IMR-90 (cell line): ENCODE data around the gene STK32A. TPM values are rescaled to one million over a fixed set of nuclear protein-coding genes. Genes with fewer than 3 reads are reported as not detected.

Experiments used
- ATAC-seq: fragments of 200-7000 bp; cut with Tn5 transposase; 2 replicates; pipeline ENCODE4 v1.9.1; 2020; ENCODE audit warnings: low read depth, mild to moderate bottlenecking, moderate library complexity
- BruUV-seq: library from RNA; stranded (reverse); fragments of 400-500 nt; replicated peaks from 2 replicates; lab custom pipeline; 2021; lab: Mats Ljungman, UMichigan
- CTCF ChIA-PET: fragments of 300-600 bp; formaldehyde crosslinking; extraction: SDS; loops from one replicate; lab custom pipeline; 2021; ENCODE audit warnings: antibody characterized with exemption; lab: Yijun Ruan, JAX
- POLR2A ChIA-PET: fragments of 300-600 bp; sonication (Branson Sonifier 250); formaldehyde crosslinking; loops from one replicate; lab custom pipeline; 2022; ENCODE audit warnings: antibody characterized with exemption; ENCODE audit not compliant: unreplicated experiment; lab: Charles Lee
- DNase-seq: peaks from one replicate; pipeline ENCODE4 v3.0.0; 2013
- H2AFZ ChIP-seq: replicated peaks from 2 replicates; pipeline ENCODE3; 2013; ENCODE audit warnings: low read length, mild to moderate bottlenecking; ENCODE audit not compliant: poor library complexity
- H2AK5ac ChIP-seq: 2 replicates; pipeline ENCODE4 v1.6.1; 2013; ENCODE audit warnings: low read depth, low read length, inconsistent platforms
- H2AK9ac ChIP-seq: replicated peaks from 2 replicates; pipeline ENCODE3; 2013; ENCODE audit warnings: mild to moderate bottlenecking, low read depth, low read length, moderate library complexity; ENCODE audit not compliant: poor library complexity
- H2BK120ac ChIP-seq: 2 replicates; pipeline ENCODE4 v1.6.1; 2013; ENCODE audit warnings: low read depth, low read length, inconsistent platforms
- H2BK15ac ChIP-seq: 3 replicates; pipeline ENCODE4 v1.6.1; 2013; ENCODE audit warnings: low read depth, low read length, inconsistent platforms
- H2BK20ac ChIP-seq: 2 replicates; pipeline ENCODE4 v1.6.1; 2013; ENCODE audit warnings: low read depth, mild to moderate bottlenecking, inconsistent platforms, low read length, moderate library complexity
- H2BK5ac ChIP-seq: 2 replicates; pipeline ENCODE4 v1.6.1; 2013; ENCODE audit warnings: mild to moderate bottlenecking, low read depth, low read length, inconsistent platforms; ENCODE audit not compliant: poor library complexity, severe bottlenecking
- H3K14ac ChIP-seq: replicated peaks from 2 replicates; pipeline ENCODE4 v1.6.1; 2013; ENCODE audit warnings: low read depth, low read length, inconsistent platforms
- H3K18ac ChIP-seq: 2 replicates; pipeline ENCODE4 v1.6.1; 2013; ENCODE audit warnings: low read depth, low read length, control low read depth
- H3K23ac ChIP-seq: 2 replicates; pipeline ENCODE4 v1.6.1; 2013; ENCODE audit warnings: low read depth, low read length, inconsistent platforms
- H3K27ac ChIP-seq: 2 replicates; pipeline ENCODE4 v1.5.1; 2013; ENCODE audit warnings: mild to moderate bottlenecking, control low read depth, low read length; ENCODE audit not compliant: insufficient read depth
- H3K27me3 ChIP-seq: 2 replicates; pipeline ENCODE4 v1.6.1; 2013; ENCODE audit warnings: low read length; ENCODE audit not compliant: control insufficient read depth, insufficient read depth
- H3K36me3 ChIP-seq: 2 replicates; pipeline ENCODE4 v1.6.1; 2013; ENCODE audit warnings: low read length, mixed read lengths; ENCODE audit not compliant: control insufficient read depth, insufficient read depth
- H3K4ac ChIP-seq: 2 replicates; pipeline ENCODE4 v1.6.1; 2013; ENCODE audit warnings: low read depth, low read length, inconsistent platforms
- H3K4me1 ChIP-seq: 2 replicates; pipeline ENCODE4 v1.6.1; 2013; ENCODE audit warnings: low read length, mixed read lengths; ENCODE audit not compliant: control insufficient read depth, insufficient read depth
- H3K4me2 ChIP-seq: 2 replicates; pipeline ENCODE4 v1.6.1; 2013; ENCODE audit warnings: low read depth, mild to moderate bottlenecking, control low read depth, low read length, moderate library complexity
- H3K4me3 ChIP-seq: 2 replicates; pipeline ENCODE4 v1.5.1; 2013; ENCODE audit warnings: low read depth, mild to moderate bottlenecking, control low read depth, low read length, moderate library complexity; ENCODE audit not compliant: insufficient read depth
- H3K56ac ChIP-seq: 2 replicates; pipeline ENCODE4 v1.6.1; 2013; ENCODE audit warnings: low read length, inconsistent platforms; ENCODE audit not compliant: insufficient read depth; ENCODE audit errors: extremely low read depth
- H3K79me1 ChIP-seq, 2 experiments: 2 replicates each; pipeline ENCODE4 v1.6.1; 2013; ENCODE audit warnings: low read length in 2 of 2, inconsistent platforms in 1 of 2, low read depth in 1 of 2
- H3K9ac ChIP-seq: 2 replicates; pipeline ENCODE4 v1.6.1; 2013; ENCODE audit warnings: low read depth, low read length, control low read depth
- H3K9me1 ChIP-seq: 2 replicates; pipeline ENCODE4 v1.6.1; 2013; ENCODE audit warnings: low read length, inconsistent platforms; ENCODE audit not compliant: insufficient read depth
- H3K9me3 ChIP-seq: 2 replicates; pipeline ENCODE4 v1.6.1; 2013; ENCODE audit warnings: low read length; ENCODE audit not compliant: control insufficient read depth, insufficient read depth
- H4K20me1 ChIP-seq: 2 replicates; pipeline ENCODE4 v1.6.1; 2013; ENCODE audit warnings: low read length, inconsistent platforms; ENCODE audit not compliant: insufficient read depth
- H4K5ac ChIP-seq: 2 replicates; pipeline ENCODE4 v1.6.1; 2013; ENCODE audit warnings: mild to moderate bottlenecking, low read depth, low read length, control low read depth
- H4K8ac ChIP-seq, 2 experiments: 2 replicates each; pipeline ENCODE4 v1.6.1; 2013; ENCODE audit warnings: low read depth in 2 of 2, low read length in 2 of 2, control low read depth in 1 of 2, inconsistent platforms in 1 of 2
- H4K91ac ChIP-seq: 2 replicates; pipeline ENCODE4 v1.6.1; 2013; ENCODE audit warnings: low read depth, low read length, inconsistent platforms; ENCODE audit not compliant: insufficient read depth
- BHLHE40 ChIP-seq: fragments of 150-350 bp; IDR thresholded peaks from 2 replicates; pipeline ENCODE4 v1.6.1; 2016; ENCODE audit warnings: mild to moderate bottlenecking, low read depth, low read length
- CEBPB ChIP-seq: IDR thresholded peaks from 2 replicates; pipeline ENCODE4 v1.6.1; 2012; ENCODE audit warnings: low read depth, low read length, improper control_type of control experiment
- CHD1 ChIP-seq: IDR thresholded peaks from 2 replicates; pipeline ENCODE4 v1.6.1; 2012; ENCODE audit warnings: low read depth, low read length, improper control_type of control experiment
- FOS ChIP-seq: fragments of 150-350 bp; IDR thresholded peaks from 2 replicates; pipeline ENCODE4 v1.6.1; 2016; ENCODE audit warnings: low read depth, low read length
- MAFK ChIP-seq: IDR thresholded peaks from 2 replicates; pipeline ENCODE4 v1.6.1; 2012; ENCODE audit warnings: low read depth, low read length, improper control_type of control experiment
- MAZ ChIP-seq: IDR thresholded peaks from 2 replicates; pipeline ENCODE4 v1.6.1; 2012; ENCODE audit warnings: low read depth, mild to moderate bottlenecking, low read length, improper control_type of control experiment, moderate library complexity, borderline replicate concordance
- MXI1 ChIP-seq: IDR thresholded peaks from 2 replicates; pipeline ENCODE4 v1.6.1; 2012; ENCODE audit warnings: low read depth, mild to moderate bottlenecking, low read length, moderate library complexity, borderline replicate concordance
- POLR2A ChIP-seq: IDR thresholded peaks from 2 replicates; pipeline ENCODE4 v1.6.1; 2012; ENCODE audit warnings: mild to moderate bottlenecking, low read depth, low read length
- RAD21 ChIP-seq: IDR thresholded peaks from 2 replicates; pipeline ENCODE4 v1.6.1; 2012; ENCODE audit warnings: low read length, improper control_type of control experiment
- RCOR1 ChIP-seq: IDR thresholded peaks from 2 replicates; pipeline ENCODE4 v1.6.1; 2012; ENCODE audit warnings: mild to moderate bottlenecking, low read length, improper control_type of control experiment; ENCODE audit not compliant: insufficient replicate concordance
- SMC3 ChIP-seq: fragments of 150-350 bp; IDR thresholded peaks from 2 replicates; pipeline ENCODE4 v1.6.1; 2016; ENCODE audit warnings: low read depth, mild to moderate bottlenecking, antibody characterized with exemption, low read length, moderate library complexity
- WGBS, 2 experiments: methylation state at CpG; one replicate each; pipeline versions ENCODE4 v1.1.5 to v1.1.7; 2013; ENCODE audit warnings: missing lambda C conversion rate in 2 of 2; ENCODE audit not compliant: insufficient read length in 1 of 2; ENCODE audit errors: extremely low coverage in 2 of 2; 5-methylcytosine and 5-hydroxymethylcytosine counted together
- dilution Hi-C: fragments of 300-500 bp; cut with HindIII; formaldehyde crosslinking; loops from one replicate; pipeline ENCODE4 v1.14.3; 2018; ENCODE audit warnings: low sequenced_read_pairs; ENCODE audit not compliant: unreplicated experiment
- in situ Hi-C: fragments of 300-500 bp; cut with MboI; formaldehyde crosslinking; loops from 3 replicates; pipeline ENCODE4 v1.14.3; 2019; ENCODE audit warnings: low sequenced_read_pairs, inconsistent platforms, mixed read lengths
- intact Hi-C: fragments of 100-400 bp; cut with micrococcal nuclease; formaldehyde crosslinking; loops from 2 replicates; pipeline ENCODE4 v1.10.0; 2022
- polyA plus RNA-seq, 3 experiments: library from polyadenylated mRNA; depleted of rRNA; stranded (reverse); fragments of >200 nt; gene quantifications; 2 replicates each; pipeline ENCODE4 v1.2.3, GENCODE V29; 2012; ENCODE audit warnings: low replicate concordance in 1 of 3
- total RNA-seq: library from RNA; depleted of rRNA; stranded (reverse); fragments of >200 nt; gene quantifications from 2 replicates; pipeline ENCODE4 v1.2.3, GENCODE V29; 2012
- TF ChIP-seq, protein P1 (sequence below): conservative IDR thresholded peaks from 2 replicates; pipeline ENCODE4 v1.5.1; 2012; ENCODE audit warnings: mild to moderate bottlenecking, low read depth, low read length, improper control_type of control experiment
- TF ChIP-seq, protein P2 (sequence below): fragments of 150-350 bp; IDR thresholded peaks from 2 replicates; pipeline ENCODE4 v1.6.1; 2017; ENCODE audit warnings: mild to moderate bottlenecking, antibody characterized with exemption, low read length, low read depth
- TF ChIP-seq, protein P3 (sequence below): fragments of 150-350 bp; IDR thresholded peaks from 2 replicates; pipeline ENCODE4 v1.6.1; 2016; ENCODE audit warnings: low read depth, mild to moderate bottlenecking, low read length, moderate library complexity, borderline replicate concordance

Gene STK32A
- total and polyA plus RNA-seq, 2 of the 4 experiments (the other 2 are of a cell fraction), result 0.12 to 0.18 TPM

DNA sequence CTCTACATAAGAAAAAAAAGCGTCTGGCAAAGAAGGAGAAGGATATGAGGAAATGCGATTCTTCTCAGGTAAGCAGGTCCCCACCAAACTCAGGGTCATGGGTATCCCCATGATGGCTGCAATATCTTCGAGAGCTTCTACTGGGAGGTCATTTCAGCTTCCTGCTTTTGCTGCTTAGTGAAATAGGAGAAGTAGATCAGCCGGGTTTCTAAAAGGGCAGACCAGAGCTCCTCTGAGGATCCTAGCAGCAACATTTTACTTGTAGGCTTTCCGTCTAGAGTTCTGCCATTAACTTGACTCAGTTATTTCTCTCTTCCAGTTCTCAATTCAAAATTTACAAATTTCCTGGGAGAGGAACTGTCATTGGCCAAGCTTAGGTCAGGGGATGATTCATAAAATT lies 140.3 kb downstream of the STK32A start:
- Histone ChIP-seq H4K8ac (no peak overlapping the region), H3K9me1 (no peaks in the 10 kb centered on the region), H3K36me3 (no peaks in the 10 kb centered on the region), H4K5ac (no peak overlapping the region), H3K18ac (no peak overlapping the region), H3K14ac (no peak overlapping the region), H2BK15ac (no peak overlapping the region), H4K91ac (no peak overlapping the region), H2BK120ac (no peak overlapping the region), H3K4me3 (no peak overlapping the region), H3K27ac (no peak overlapping the region), H2AK5ac (no peak overlapping the region), H3K9ac (no peak overlapping the region), H3K23ac (no peak overlapping the region), H2AK9ac (no peak overlapping the region), H2BK20ac (no peak overlapping the region), H3K56ac (no peak overlapping the region), H3K27me3 (peaks cover 3% of the 10 kb centered on the region; the same call in 1 of the 2 replicates), H3K79me1 (no peaks in the 10 kb centered on the region), H3K4me2 (no peak overlapping the region), H3K9me3 (peaks cover 2% of the 10 kb centered on the region; the same call in 1 of the 2 replicates), H2AFZ (no peak overlapping the region), H3K4me1 (peaks cover 2% of the 10 kb centered on the region; the same call in 1 of the 2 replicates), H3K4ac (no peak overlapping the region), H4K20me1 (no peaks in the 10 kb centered on the region), H2BK5ac (no peak overlapping the region)
- in situ Hi-C loops (no loop called here), dilution Hi-C loops (no loop called here), intact Hi-C loops (no loop called here)
- BruUV-seq, result no TSS peak
- ATAC-seq, result no peak
- no peak for DNase-seq
- POLR2A ChIA-PET, result no interaction called here
- TF ChIP-seq BHLHE40 (no peak), MAFK (no peak), FOS (no peak), RAD21 (no peak), SMC3 (no peak), RCOR1 (no peak), POLR2A (no peak), MAZ (no peak), CHD1 (no peak), CEBPB (no peak), MXI1 (no peak)
- TF ChIP-seq, protein P1, sequence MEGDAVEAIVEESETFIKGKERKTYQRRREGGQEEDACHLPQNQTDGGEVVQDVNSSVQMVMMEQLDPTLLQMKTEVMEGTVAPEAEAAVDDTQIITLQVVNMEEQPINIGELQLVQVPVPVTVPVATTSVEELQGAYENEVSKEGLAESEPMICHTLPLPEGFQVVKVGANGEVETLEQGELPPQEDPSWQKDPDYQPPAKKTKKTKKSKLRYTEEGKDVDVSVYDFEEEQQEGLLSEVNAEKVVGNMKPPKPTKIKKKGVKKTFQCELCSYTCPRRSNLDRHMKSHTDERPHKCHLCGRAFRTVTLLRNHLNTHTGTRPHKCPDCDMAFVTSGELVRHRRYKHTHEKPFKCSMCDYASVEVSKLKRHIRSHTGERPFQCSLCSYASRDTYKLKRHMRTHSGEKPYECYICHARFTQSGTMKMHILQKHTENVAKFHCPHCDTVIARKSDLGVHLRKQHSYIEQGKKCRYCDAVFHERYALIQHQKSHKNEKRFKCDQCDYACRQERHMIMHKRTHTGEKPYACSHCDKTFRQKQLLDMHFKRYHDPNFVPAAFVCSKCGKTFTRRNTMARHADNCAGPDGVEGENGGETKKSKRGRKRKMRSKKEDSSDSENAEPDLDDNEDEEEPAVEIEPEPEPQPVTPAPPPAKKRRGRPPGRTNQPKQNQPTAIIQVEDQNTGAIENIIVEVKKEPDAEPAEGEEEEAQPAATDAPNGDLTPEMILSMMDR, result no peak
- TF ChIP-seq, protein P2, sequence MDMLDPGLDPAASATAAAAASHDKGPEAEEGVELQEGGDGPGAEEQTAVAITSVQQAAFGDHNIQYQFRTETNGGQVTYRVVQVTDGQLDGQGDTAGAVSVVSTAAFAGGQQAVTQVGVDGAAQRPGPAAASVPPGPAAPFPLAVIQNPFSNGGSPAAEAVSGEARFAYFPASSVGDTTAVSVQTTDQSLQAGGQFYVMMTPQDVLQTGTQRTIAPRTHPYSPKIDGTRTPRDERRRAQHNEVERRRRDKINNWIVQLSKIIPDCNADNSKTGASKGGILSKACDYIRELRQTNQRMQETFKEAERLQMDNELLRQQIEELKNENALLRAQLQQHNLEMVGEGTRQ, result no peak
- TF ChIP-seq, protein P3, sequence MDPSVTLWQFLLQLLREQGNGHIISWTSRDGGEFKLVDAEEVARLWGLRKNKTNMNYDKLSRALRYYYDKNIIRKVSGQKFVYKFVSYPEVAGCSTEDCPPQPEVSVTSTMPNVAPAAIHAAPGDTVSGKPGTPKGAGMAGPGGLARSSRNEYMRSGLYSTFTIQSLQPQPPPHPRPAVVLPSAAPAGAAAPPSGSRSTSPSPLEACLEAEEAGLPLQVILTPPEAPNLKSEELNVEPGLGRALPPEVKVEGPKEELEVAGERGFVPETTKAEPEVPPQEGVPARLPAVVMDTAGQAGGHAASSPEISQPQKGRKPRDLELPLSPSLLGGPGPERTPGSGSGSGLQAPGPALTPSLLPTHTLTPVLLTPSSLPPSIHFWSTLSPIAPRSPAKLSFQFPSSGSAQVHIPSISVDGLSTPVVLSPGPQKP, result no peak
- CTCF ChIA-PET, result interaction anchor here (0.6 to 1.3 kb wide), 2 partner anchors 13 to 29 kb away, joined by 3 read pairs; no protein-coding TSS in a partner anchor
- 43% methylated on average over 1 of the region's 5 CpGs; no CpG with 5 or more reads in 1 of the 2 experiments for WGBS, 2 experiments
